ENCODE measurements around the gene TNFSF12.

DNA sequence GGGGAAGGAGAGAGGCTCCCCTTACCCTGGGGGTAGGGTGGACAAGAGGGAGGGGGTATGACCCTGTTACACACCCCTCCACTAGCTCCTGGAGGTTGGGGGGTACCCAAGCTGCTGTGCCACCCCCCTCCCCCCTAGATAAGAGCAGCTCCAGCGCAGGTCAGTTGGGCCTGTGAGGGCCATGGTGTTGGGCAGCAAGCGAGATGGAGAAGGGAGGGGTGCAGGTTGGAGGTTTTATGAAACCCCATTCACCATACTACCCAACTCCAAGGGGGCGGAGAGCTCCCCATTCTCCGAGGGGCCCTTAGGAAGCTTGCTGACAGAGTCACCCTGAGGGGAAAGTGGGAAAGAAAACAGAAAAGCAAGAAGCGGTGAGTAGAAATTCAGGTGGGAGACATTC lies 42.7 kb downstream of the TNFSF12 start:
- TF ChIP-seq, protein P1, sequence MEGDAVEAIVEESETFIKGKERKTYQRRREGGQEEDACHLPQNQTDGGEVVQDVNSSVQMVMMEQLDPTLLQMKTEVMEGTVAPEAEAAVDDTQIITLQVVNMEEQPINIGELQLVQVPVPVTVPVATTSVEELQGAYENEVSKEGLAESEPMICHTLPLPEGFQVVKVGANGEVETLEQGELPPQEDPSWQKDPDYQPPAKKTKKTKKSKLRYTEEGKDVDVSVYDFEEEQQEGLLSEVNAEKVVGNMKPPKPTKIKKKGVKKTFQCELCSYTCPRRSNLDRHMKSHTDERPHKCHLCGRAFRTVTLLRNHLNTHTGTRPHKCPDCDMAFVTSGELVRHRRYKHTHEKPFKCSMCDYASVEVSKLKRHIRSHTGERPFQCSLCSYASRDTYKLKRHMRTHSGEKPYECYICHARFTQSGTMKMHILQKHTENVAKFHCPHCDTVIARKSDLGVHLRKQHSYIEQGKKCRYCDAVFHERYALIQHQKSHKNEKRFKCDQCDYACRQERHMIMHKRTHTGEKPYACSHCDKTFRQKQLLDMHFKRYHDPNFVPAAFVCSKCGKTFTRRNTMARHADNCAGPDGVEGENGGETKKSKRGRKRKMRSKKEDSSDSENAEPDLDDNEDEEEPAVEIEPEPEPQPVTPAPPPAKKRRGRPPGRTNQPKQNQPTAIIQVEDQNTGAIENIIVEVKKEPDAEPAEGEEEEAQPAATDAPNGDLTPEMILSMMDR (IDR thresholded peaks at IDR 0.05) = no peak
- no peak for TF ChIP-seq POLR2A (IDR thresholded peaks at IDR 0.05)

All from testis (tissue), 2 donors.